ENCODE results near the gene PTGER2. TPM values are rescaled to one million over a fixed set of nuclear protein-coding genes. Genes with fewer than 3 reads are reported as not detected.

PTGER2 gene
- polyA plus RNA-seq, 3 donors: 51.5 to 90.4 (median 72.8) TPM

DNA sequence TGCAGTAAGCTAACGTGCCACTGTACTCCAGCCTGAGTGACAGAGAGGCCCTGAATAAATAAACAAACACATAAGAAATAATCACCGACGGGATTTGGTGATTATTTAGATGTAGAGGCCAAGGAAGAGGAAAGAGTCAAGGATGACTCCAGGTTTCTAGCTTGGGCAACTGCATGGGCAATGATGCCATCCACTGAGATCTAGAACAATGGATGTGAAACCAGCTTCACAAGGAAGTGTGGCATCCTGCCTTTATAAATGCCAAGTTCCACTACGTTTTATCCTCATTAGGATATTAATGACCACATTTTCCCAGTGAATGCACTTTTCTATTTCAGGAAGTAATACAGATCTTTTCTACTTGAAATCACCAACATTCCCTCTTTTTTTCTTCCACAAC is 10.9 kb upstream of the PTGER2 start:
- no peaks in the 10 kb centered on the region for H3K9me3 ChIP-seq (replicated peaks in 1 of 2; ENCODE audit: control insufficient read depth in 1 of 2, insufficient read depth in 1 of 2, low read length in 2 of 2)
- no peak overlapping the region for H3K4me2 ChIP-seq (replicated peaks; ENCODE audit: extremely low read depth, low read length, poor library complexity, severe bottlenecking)
- H3K27ac ChIP-seq (ENCODE audit: low read depth in 1 of 2, low read length in 2 of 2): no peak overlapping the region
- H4K20me1 ChIP-seq (ENCODE audit: insufficient read depth, low read length): no peaks in the 10 kb centered on the region
- TF ChIP-seq, protein P1, sequence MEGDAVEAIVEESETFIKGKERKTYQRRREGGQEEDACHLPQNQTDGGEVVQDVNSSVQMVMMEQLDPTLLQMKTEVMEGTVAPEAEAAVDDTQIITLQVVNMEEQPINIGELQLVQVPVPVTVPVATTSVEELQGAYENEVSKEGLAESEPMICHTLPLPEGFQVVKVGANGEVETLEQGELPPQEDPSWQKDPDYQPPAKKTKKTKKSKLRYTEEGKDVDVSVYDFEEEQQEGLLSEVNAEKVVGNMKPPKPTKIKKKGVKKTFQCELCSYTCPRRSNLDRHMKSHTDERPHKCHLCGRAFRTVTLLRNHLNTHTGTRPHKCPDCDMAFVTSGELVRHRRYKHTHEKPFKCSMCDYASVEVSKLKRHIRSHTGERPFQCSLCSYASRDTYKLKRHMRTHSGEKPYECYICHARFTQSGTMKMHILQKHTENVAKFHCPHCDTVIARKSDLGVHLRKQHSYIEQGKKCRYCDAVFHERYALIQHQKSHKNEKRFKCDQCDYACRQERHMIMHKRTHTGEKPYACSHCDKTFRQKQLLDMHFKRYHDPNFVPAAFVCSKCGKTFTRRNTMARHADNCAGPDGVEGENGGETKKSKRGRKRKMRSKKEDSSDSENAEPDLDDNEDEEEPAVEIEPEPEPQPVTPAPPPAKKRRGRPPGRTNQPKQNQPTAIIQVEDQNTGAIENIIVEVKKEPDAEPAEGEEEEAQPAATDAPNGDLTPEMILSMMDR (IDR thresholded peaks at IDR 0.05): no peak
- H3K9ac ChIP-seq (ENCODE audit: insufficient read depth, low read length, poor library complexity, severe bottlenecking): no peak overlapping the region
- H3K36me3 Mint-ChIP-seq: peaks cover 3% of the 10 kb centered on the region in 2 donors
- no peak overlapping the region for H2AFZ ChIP-seq (ENCODE audit: insufficient read depth, low read depth, low read length, poor library complexity, severe bottlenecking)
- H3K4me1 Mint-ChIP-seq: peaks cover 41% of the 10 kb centered on the region
- intact Hi-C loops (cut with micrococcal nuclease): loop anchor here in 1 of 2 donors (10.0 kb wide), 1 partner anchor 52 kb away; no protein-coding TSS in a partner anchor
- no peak overlapping the region for H3K4me3 ChIP-seq (replicated peaks in 1 of 3; ENCODE audit: low read depth in 2 of 3, low read length in 3 of 3)
- H3K4me1 ChIP-seq (ENCODE audit: control insufficient read depth in 1 of 2, insufficient read depth in 2 of 2, low read length in 2 of 2): peaks cover 19 to 34% of the 10 kb centered on the region in 2 donors
- DNase-seq: peak in 2 of 3 donors; percentile 39 to 63
- no peaks in the 10 kb centered on the region for H3K27me3 ChIP-seq (ENCODE audit: control insufficient read depth in 2 of 2, insufficient read depth in 2 of 2, low read length in 2 of 2)
- no peaks in the 10 kb centered on the region for H3K36me3 ChIP-seq (replicated peaks in 1 of 2; ENCODE audit: control insufficient read depth in 1 of 2, insufficient read depth in 2 of 2, low read length in 2 of 2)
- peak overlapping the region in 3 of 7 donors; percentile 8 to 36 (median 27) for H3K27ac Mint-ChIP-seq
- no peaks in the 10 kb centered on the region for H3K79me2 ChIP-seq (ENCODE audit: insufficient read depth, low read length)
- H3K4me3 Mint-ChIP-seq: no peak overlapping the region
- WGBS (ENCODE audit: insufficient coverage): 8% methylated on average over 1 of the region's 4 CpGs
- peaks cover 0 to 3% (median 0%) of the 10 kb centered on the region in 7 donors for H3K9me3 Mint-ChIP-seq
- peaks cover 2 to 5% (median 3%) of the 10 kb centered on the region in 3 donors for H3K27me3 Mint-ChIP-seq (ENCODE audit: low read depth in 3 of 3)

DNA sequence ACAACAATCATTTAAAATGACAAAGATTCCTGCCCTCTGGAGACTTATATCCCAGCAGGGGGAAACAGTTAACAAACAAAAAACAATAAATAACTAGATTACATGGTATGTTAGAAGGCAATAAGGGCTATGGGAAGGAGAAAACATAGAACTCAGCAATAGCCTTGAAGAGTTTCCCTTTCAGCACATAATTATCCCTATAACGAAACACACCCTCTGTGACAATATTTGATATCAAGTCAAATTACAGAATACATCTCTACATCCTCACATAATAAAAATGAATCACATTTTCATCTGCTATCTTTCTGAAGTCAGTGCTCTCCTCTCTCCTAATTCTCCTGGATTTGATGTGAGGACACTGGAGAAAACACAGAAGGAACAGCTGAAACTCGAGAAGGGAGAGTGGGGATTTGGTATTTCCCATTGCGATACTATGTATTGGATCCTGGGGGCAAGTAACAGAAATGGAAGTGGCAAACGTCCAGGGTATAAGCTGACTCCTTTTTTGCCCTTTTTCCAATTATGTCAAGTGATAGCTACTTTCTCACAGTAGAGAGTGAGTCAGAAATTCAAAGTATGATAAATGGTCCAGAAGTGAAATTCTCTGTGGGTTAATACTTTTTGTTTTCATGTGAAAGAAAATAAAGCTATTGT is 9.7 kb upstream of the PTGER2 start:
- Mint-ChIP-seq H3K36me3 (peaks cover 3 to 7% of the 10 kb centered on the region in 2 donors), H3K4me3 (no peak overlapping the region), H3K4me1 (peaks cover 49% of the 10 kb centered on the region), H3K27ac (no peak overlapping the region), H3K27me3 (ENCODE audit: low read depth in 3 of 3) (peaks cover 2 to 7% (median 3%) of the 10 kb centered on the region in 3 donors), H3K9me3 (peaks cover 0 to 3% (median 0%) of the 10 kb centered on the region in 7 donors)
- no peaks in the 10 kb centered on the region for H3K36me3 ChIP-seq (replicated peaks in 1 of 2; ENCODE audit: control insufficient read depth in 1 of 2, insufficient read depth in 2 of 2, low read length in 2 of 2)
- H4K20me1 ChIP-seq (ENCODE audit: insufficient read depth, low read length): no peaks in the 10 kb centered on the region
- DNase-seq: no peak
- WGBS (ENCODE audit: insufficient coverage): 100% methylated on average over 3 of the region's 4 CpGs
- H3K27me3 ChIP-seq (ENCODE audit: control insufficient read depth in 2 of 2, insufficient read depth in 2 of 2, low read length in 2 of 2): no peaks in the 10 kb centered on the region
- no peak overlapping the region for H3K9ac ChIP-seq (ENCODE audit: insufficient read depth, low read length, poor library complexity, severe bottlenecking)
- peaks cover 30 to 45% of the 10 kb centered on the region in 2 donors for H3K4me1 ChIP-seq (ENCODE audit: control insufficient read depth in 1 of 2, insufficient read depth in 2 of 2, low read length in 2 of 2)
- no peak overlapping the region for H3K27ac ChIP-seq (ENCODE audit: low read depth in 1 of 2, low read length in 2 of 2)
- no peak overlapping the region for H3K4me2 ChIP-seq (replicated peaks; ENCODE audit: extremely low read depth, low read length, poor library complexity, severe bottlenecking)
- H2AFZ ChIP-seq (ENCODE audit: insufficient read depth, low read depth, low read length, poor library complexity, severe bottlenecking): no peak overlapping the region
- intact Hi-C loops (cut with micrococcal nuclease): loop anchor here in 1 of 2 donors (10.0 kb wide), 1 partner anchor 50 kb away; no protein-coding TSS in a partner anchor
- H3K79me2 ChIP-seq (ENCODE audit: insufficient read depth, low read length): peaks cover 3% of the 10 kb centered on the region
- H3K4me3 ChIP-seq (replicated peaks in 1 of 3; ENCODE audit: low read depth in 2 of 3, low read length in 3 of 3): no peak overlapping the region
- H3K9me3 ChIP-seq (replicated peaks in 1 of 2; ENCODE audit: control insufficient read depth in 1 of 2, insufficient read depth in 1 of 2, low read length in 2 of 2): no peaks in the 10 kb centered on the region
- TF ChIP-seq, protein P1 (IDR thresholded peaks at IDR 0.05): no peak
